Brain microvascular endothelial cell (primary cell): ENCODE data around the gene ADAM8.

Experiments used
- DNase-seq: peaks from one replicate; pipeline ENCODE4 v3.0.0-alpha.2; 2020
- H3K27ac ChIP-seq: fragments of 250-450 bp; sonication (Bioruptor Pico); 2 replicates; pipeline ENCODE4 v1.5.1; 2020; ENCODE audit warnings: mild to moderate bottlenecking, moderate library complexity
- H3K27me3 ChIP-seq: fragments of 250-450 bp; sonication (Bioruptor Pico); replicated peaks from 2 replicates; pipeline ENCODE4 v1.5.1; 2020; ENCODE audit warnings: mild to moderate bottlenecking
- H3K36me3 ChIP-seq: fragments of 250-450 bp; sonication (Bioruptor Pico); replicated peaks from 2 replicates; pipeline ENCODE4 v1.5.1; 2020; ENCODE audit warnings: mild to moderate bottlenecking
- H3K4me3 ChIP-seq: 2 replicates; pipeline ENCODE4 v1.5.1; 2011; ENCODE audit warnings: low read depth, mild to moderate bottlenecking, control low read depth, low read length, moderate library complexity
- CTCF ChIP-seq: IDR thresholded peaks from 2 replicates; pipeline ENCODE4 v1.5.1; 2011; ENCODE audit warnings: low read depth, mild to moderate bottlenecking, moderate library complexity, low read length, control low read depth, inconsistent platforms; ENCODE audit errors: missing control alignments
- in situ Hi-C: cut with HindIII; loops from 2 replicates; pipeline ENCODE4 v1.10.0; 2017; ENCODE audit warnings: low sequenced_read_pairs, low pct_ligation_motif_present

The ADAM8 gene

DNA sequence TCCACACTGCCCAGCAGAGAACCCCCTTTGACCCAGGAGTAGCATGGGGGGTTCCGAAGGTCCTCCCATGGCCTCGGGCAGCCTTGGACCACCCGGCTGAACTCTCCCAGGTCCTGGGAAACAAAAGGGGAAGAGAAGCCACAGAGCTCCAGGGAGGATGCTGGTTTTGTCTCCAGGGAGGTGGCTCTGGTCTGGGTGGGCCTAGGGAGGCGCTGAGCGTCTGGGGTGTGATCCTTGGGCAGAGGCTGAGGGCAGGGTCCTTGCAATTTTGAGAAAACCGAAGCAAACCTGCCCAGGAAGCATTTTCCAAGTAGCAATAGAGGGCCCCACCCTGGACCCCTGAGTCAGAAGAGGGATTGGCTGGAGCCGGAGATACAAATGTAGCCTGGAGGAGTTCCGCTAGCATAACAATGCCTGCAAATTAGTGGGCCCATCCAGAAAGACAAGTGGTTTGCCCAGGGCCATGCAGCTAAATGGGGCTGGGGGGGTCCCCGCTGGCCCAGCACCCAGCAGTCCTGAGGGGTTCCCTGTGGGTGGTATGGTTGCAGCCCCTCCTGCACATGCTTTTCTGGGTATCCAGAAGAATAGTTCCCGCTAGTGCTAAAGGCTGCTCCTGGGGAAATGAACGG, 44.6 kb downstream of the ADAM8 start:
- DNase-seq, result no peak
- no peak for TF ChIP-seq CTCF
- Histone ChIP-seq H3K4me3 (no peak overlapping the region), H3K27me3 (peaks cover 66% of the 10 kb centered on the region), H3K27ac (no peak overlapping the region), H3K36me3 (no peaks in the 10 kb centered on the region)
- in situ Hi-C loops, result no loop called here

- Histone ChIP-seq H3K27ac (no peak overlapping the region), H3K27me3 (peaks cover 60% of the 10 kb centered on the region), H3K36me3 (no peaks in the 10 kb centered on the region), H3K4me3 (no peak overlapping the region)
- no peak for TF ChIP-seq CTCF
- in situ Hi-C loops, result no loop called here
- no peak for DNase-seq
Observed at GRCh38 chr10:133231244-133231945, 45.3 kb downstream of the ADAM8 start.

DNA sequence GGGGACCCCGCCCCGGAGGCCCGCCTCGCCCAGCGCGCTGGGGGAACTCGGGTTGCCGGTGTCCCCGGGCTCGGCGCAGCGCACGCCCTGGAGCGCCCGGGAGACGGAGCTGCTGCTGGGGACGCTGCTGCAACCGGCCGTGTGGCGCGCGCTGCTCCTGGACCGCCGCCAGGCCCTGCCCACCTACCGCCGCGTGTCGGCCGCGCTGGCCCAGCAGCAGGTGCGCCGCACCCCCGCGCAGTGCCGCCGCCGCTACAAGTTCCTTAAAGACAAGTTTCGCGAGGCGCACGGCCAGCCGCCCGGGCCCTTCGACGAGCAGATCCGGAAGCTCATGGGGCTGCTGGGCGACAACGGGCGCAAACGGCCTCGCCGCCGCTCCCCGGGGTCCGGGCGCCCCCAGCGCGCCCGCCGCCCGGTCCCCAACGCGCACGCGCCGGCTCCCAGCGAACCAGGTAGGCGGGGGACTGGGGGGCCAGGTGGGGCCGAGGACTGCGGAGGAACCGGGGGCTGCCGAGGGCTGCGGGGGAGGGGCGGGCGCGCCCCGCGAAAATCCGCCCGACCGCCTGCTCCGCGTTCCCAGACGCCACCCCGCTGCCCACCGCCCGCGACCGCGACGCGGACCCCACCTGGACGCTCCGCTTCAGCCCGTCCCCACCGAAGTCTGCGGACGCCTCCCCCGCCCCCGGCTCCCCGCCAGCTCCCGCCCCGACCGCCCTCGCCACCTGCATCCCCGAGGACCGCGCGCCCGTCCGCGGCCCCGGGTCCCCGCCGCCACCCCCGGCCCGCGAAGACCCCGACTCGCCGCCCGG, 46.1 kb downstream of the ADAM8 start:
- Histone ChIP-seq H3K36me3 (no peaks in the 10 kb centered on the region), H3K4me3 (no peak overlapping the region), H3K27me3 (peaks cover 53% of the 10 kb centered on the region), H3K27ac (no peak overlapping the region)
- no peak for DNase-seq
- TF ChIP-seq CTCF, result no peak
- in situ Hi-C loops, result no loop called here

GRCh38 chr10:133230044-133230361, 46.7 kb downstream of the ADAM8 start, which contains the start of gene UTF1:
Gene UTF1 (plus strand): TSS chr10:133230217. CDS start chr10:133230289, 72 bp downstream.
- Histone ChIP-seq H3K4me3 (no peak within 1 kb of the TSS), H3K36me3 (no peaks in the 10 kb centered on the region), H3K27ac (no peak within 1 kb of the TSS), H3K27me3 (peaks cover 47% of the 10 kb centered on the region)
- TF ChIP-seq CTCF, result no peak
- in situ Hi-C loops, result no loop called here
- DNase-seq, result no peak

DNA sequence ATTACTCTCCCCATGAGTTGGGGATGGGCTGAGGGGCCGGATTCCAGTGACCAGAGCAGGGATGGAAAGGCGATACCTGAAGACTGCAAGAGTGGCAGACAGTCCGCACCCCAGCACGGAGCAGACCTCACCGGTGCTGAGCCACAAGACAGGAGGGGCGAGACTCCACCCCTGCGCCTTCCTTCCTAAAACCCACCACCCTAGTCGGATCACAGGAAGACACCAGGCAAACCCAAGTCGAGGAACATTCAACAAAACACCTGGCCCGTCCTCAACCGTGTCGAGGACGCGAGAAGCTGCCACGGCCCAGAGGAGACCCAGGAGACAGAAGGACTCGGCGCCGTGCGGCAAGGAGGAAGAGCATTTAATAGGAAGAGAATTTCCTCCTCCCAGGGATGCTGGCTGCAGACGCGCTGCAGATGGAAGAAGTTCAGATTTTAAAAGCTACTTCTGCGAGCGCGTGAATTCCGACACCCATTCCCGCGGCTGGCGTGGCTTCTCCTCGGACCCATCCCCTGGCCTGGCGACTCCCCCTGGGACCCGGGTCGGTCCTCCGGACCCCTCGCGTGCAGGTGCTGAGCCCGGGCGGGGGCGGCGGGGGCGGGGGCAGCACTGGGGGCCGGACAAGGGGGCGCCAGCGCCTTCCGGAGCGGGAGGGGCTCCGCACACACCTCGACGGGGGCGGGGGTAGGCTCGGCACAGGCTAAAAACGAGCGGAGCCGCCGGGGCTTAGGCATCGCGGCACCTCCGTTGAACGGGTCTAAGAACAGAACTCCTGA, 47.2 kb downstream of the ADAM8 start:
- TF ChIP-seq CTCF, result no peak
- DNase-seq, result no peak
- Histone ChIP-seq H3K27ac (no peak overlapping the region), H3K27me3 (peaks cover 47% of the 10 kb centered on the region), H3K36me3 (no peaks in the 10 kb centered on the region), H3K4me3 (no peak overlapping the region)
- in situ Hi-C loops, result no loop called here
